Activated gamma-delta T cell treated with anti-CD3 and anti-CD28 coated beads, Interleukin-2, amount 50 U/mL, for 16 hours (primary cell): ENCODE measurements around the gene GPR137.
"Not testable (repeated sequence)": the region's sequence is repeated elsewhere in the genome, so short reads cannot be mapped to it uniquely, and the experiment has no call there.

Source experiments
- DNase-seq: peaks from one replicate; pipeline ENCODE4 v3.0.0-alpha.2; 2020; ENCODE audit warnings: low read depth

GPR137 gene

GRCh38 chr11:64304316-64305072 lies 18.8 kb downstream of the GPR137 start:
- peak; percentile 93 for DNase-seq

DNA sequence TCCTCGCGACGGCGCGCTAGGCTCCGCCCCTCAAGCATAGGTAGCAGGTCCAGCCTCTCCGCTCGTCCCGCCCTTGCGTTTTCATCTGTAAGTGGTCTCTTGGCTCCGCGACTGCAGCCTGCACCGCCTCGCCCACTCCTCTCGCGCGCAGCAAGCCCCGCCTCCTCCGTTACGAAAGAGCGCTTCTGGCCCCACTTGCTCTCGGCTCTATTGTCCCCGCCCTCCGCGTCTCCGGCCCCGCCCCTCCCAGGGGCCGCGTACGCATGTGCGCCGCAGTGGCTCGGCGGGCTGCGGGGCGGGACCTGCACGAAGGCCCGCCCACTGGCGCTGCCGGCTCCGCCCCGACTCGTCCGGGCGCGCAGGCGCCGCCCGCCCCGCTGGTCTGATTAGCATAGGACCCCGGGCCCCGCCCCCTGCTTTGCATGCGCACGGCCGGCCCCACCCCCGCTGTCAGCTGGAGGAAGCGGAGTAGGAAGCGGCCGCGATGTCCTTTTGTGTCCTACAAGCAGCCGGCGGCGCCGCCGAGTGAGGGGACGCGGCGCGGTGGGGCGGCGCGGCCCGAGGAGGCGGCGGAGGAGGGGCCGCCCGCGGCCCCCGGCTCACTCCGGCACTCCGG lies 19.5 kb downstream of the GPR137 start, which contains the start of gene ESRRA:
TSS of gene ESRRA (plus strand) at position 450 of the 616 bp plus-strand sequence. CDS start 1,656 bp downstream, outside the sequence.
- DNase-seq = peak; percentile 100

DNA sequence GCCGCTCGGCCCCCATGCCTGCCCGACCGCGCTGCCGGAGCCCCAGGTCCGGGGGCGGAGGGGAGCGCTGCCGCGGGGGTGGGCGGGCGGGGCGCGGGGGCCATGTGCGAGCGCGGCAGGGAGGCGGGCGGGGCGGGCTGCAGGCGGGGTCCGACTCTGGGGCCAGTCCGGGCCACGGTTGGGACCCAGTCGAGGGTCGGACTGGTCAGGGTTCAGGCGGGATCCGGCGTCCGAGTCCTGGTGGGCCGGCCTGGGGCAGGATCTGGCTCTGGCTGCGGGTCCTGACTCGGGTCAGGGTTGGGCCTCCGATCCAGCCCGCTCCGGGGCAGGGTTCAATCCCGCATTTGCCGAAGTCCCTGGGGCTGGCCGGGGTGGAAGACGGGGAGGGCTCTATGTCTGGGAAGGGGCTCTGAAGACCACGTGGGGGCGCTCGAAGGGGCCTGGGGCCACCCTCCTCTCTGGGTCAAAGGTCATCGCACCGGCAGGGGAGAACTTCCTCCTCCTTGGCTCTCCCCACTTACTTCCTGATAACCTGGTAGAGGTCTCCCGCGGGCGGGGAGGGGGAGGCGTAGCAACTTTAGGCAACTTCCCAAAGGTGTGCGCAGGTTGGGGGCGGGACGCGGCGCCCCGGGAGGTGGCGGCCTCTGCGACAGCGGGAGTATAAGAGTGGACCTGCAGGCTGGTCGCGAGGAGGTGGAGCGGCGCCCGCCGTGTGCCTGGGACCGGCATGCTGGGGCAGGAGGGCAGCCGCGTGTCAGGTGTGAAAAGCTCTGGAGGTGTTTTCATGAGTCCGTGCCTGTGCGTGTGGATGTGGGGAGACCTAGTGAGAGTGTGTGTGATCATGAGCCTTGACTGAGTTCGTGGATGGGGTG lies 20.3 kb downstream of the GPR137 start:
- DNase-seq = peak; percentile 51

DNA sequence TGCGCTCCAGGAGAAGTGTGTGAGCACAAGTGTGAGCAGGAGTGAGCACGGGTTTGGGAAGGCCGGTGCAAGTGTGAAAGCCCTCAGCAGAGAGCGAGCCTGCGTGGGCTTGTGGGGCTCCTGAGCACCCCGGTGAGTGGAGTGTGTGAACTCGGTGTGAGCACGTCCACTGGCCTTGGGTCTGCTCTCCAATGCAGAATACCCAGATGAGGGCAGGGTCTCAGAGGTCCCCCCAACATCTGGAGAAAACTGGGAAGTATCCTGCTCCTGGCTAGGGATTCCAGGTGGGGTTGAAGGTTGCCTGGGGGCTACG lies 20.9 kb downstream of the GPR137 start:
- DNase-seq = no peak

DNA sequence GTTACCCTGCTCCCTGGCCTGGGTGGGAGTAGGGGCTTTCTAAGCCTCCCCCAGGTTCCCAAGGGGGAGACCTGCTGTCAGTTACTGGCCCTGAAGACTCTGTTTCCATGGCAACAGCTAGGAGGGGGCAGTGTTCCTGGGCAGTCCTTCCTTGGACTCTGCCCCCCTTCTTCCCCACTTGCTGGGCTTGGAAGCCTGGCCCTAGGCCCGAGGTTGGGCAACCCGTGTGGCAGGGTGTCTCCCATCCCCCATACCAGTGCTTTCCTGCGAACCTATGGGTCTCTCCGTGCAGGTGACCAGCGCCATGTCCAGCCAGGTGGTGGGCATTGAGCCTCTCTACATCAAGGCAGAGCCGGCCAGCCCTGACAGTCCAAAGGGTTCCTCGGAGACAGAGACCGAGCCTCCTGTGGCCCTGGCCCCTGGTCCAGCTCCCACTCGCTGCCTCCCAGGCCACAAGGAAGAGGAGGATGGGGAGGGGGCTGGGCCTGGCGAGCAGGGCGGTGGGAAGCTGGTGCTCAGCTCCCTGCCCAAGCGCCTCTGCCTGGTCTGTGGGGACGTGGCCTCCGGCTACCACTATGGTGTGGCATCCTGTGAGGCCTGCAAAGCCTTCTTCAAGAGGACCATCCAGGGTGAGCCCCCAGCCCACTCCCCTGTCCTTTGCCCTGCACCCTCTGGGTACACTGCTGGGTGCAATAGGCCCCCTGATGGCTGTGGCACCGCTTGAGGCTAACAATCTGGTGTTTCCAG lies 21.4 kb downstream of the GPR137 start:
- no peak for DNase-seq

- DNase-seq = not testable (repeated sequence)
These were observed 22.1 kb downstream of the GPR137 start for GRCh38 chr11:64307795-64308194.

DNA sequence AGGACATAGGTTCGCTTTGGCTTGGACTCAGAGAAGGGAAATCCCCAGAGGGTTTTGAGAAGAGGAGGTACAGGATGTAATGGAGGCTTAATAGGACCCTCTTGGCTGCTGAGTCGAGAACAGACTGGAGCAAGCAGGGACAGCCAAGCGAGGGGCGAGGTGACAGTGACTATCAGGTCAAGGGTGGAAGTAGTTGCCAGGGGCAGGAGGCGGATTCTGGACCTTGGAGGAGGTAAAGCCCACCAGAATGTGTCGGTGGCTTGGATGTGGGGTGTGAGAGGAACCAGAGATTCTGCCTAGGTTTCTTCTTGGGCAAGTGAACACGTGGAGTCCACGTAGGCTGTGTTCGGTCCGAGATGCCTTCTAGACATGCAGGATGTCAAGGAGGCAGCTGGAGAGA lies 27.3 kb downstream of the GPR137 start:
- no peak for DNase-seq

DNA sequence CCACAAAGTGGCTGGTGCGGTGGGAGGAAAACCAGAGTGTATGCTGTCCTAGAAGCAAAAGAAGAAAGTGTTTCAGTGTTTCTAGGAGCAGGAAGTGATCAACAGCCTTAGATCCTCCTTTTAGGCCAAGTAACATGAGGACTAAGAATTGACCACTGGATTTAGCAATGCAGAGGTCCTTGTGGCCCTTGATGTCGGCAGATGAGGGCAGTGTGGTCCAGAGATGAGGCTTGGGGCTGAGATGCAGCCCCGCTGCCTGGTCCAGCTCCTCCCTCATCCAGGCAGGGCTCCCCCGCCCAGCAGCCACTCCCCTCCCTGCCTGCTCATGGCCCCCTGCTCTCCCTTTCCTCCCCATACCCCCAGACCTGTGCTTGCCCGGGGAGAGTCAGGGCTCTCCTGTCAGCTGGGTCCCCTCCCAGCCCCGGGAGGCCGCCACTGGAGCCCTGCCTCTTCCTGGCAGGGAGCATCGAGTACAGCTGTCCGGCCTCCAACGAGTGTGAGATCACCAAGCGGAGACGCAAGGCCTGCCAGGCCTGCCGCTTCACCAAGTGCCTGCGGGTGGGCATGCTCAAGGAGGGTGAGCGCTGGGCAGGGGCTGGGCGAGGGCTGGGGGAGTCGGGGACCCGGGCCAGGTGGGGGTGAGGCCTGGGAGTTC lies 28.0 kb downstream of the GPR137 start:
- DNase-seq = no peak

GRCh38 chr11:64314146-64314804 lies 28.6 kb downstream of the GPR137 start:
- no peak for DNase-seq

- DNase-seq = no peak
These were observed 29.3 kb downstream of the GPR137 start for GRCh38 chr11:64314805-64315561.

- not testable (repeated sequence) for DNase-seq
These were observed 30.2 kb downstream of the GPR137 start for GRCh38 chr11:64315667-64316526.

GRCh38 chr11:64316672-64317324 lies 31.1 kb downstream of the GPR137 start:
- no peak for DNase-seq

GRCh38 chr11:64317325-64317960 lies 31.8 kb downstream of the GPR137 start, which contains the start of gene TRMT112:
TSS of gene TRMT112 (minus strand) at chr11:64317559. CDS start at chr11:64317526, 33 bp downstream.
- DNase-seq = peak; percentile 93

DNA sequence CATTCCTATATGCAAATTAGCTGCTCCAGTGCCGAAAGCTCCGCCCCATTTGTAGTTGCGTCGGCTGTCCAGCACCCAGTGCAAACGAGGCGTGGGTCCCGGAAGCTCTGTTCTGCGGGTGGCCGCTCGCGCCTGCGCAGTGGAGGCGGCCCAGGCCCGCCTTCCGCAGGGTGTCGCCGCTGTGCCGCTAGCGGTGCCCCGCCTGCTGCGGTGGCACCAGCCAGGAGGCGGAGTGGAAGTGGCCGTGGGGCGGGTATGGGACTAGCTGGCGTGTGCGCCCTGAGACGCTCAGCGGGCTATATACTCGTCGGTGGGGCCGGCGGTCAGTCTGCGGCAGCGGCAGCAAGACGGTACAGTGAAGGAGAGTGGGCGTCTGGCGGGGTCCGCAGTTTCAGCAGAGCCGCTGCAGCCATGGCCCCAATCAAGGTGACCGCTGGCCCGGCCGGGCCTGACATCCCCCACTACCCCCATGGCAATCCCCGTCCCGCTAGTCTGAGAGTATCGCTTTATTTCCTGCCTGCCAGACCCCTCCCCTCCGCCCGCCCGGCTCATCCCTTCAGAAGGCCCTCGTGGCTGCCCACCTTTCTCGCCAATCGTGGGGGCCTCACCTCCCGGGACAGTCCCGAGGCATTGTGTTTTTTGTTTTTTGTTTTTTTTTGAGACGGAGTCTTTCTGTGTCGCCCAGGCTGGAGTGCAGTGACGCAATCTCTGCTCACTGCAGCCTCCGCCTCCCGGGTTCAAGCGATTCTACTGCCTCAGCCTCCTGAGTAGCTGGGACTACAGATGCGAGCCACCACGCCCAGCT lies 32.5 kb downstream of the GPR137 start, which contains the start of gene PRDX5:
TSS of gene PRDX5 (plus strand) at position 161 of the 805 bp plus-strand sequence. CDS start at position 256, 95 bp downstream.
- DNase-seq = peak; percentile 90

DNA sequence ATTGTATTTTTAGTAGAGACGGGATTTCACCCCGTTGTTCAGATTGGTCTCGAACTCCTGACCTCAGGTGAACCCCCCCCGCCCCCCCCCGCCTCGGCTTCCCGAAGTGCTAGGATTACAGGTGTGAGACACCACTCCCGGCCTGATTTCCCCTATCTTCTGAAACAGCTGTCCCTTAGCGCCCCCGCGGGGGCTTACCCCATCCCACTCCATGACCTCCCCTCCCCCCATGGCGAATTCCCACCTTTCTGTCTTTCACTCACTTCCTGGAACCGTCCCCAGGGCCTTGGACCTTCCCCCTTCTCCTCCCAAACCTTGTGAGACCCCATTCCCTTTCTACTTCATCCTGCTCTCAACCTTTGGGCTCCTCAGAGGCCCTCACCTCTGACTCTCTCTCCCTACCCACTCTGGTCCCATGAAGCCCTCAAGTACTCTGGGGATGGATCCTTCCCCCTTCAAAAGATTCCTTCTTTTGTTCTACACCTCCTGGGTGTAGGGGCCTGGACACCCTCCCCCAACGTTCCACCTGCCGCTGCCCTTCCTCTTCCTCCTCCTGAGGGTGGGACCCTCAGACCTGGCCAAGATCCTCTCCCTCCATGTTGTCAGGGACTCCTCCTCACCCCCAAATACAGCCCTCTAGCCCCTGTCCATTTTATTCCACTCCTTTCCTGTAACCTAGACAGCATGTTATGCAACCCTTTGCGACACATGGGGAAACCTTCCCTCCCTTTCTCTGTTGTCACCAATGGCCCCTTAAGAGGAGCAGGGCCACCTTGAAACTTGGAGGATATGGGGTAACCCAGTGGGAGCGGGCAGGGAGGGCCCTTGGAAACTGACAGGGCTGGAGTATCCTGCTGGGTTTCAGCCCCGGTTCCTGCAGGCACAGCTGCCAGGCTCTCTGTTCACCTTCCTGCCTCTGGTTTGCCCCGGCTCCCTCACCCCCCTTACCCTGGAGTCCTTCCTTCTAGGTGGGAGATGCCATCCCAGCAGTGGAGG lies 33.4 kb downstream of the GPR137 start:
- DNase-seq = no peak

GRCh38 chr11:64320556-64320955 lies 34.9 kb downstream of the GPR137 start:
- DNase-seq = no peak
